ENCODE data around the gene ELF5. TPM values are rescaled to one million over a fixed set of nuclear protein-coding genes. Genes with fewer than 3 reads are reported as not detected.

ELF5 gene
- total and polyA plus RNA-seq, 2 of the 13 experiments (the other 11 are each of a cell fraction or from before 2014, with no cell fraction given), result 0.51 to 2.6 TPM

GRCh38 chr11:34492806-34493414 lies 20.7 kb downstream of the ELF5 start (continued):
- TF ChIP-seq NCOA2 (CRISPR knock-in tag; IDR thresholded peaks at IDR 0.05) (0 out of 2 replicates have a peak, but pooled peaks have one; percentile 20), HNF4G (IDR thresholded peaks at IDR 0.05; ENCODE audit: borderline replicate concordance, low read depth, low read length) (no peak), HNF4G (CRISPR knock-in tag; IDR thresholded peaks at IDR 0.05; ENCODE audit: borderline replicate concordance, low read depth) (no peak), RERE (CRISPR knock-in tag; IDR thresholded peaks at IDR 0.05; ENCODE audit: low read depth) (no peak), ZNF619 (CRISPR knock-in tag; IDR thresholded peaks at IDR 0.05) (no peak), SIN3B (IDR thresholded peaks at IDR 0.05; ENCODE audit: low read length) (no peak), ZNF432 (CRISPR knock-in tag; IDR thresholded peaks at IDR 0.05; ENCODE audit: borderline replicate concordance) (no peak), TFE3 (CRISPR knock-in tag; IDR thresholded peaks at IDR 0.05) (no peak), PTBP1 (IDR thresholded peaks at IDR 0.05; ENCODE audit: low read depth, low read length, poor library complexity, severe bottlenecking) (no peak), E2F5 (CRISPR knock-in tag; conservative IDR thresholded peaks at IDR 0.05) (no peak), ZNF160 (CRISPR knock-in tag; IDR thresholded peaks at IDR 0.05) (no peak), ZNF737 (CRISPR knock-in tag; IDR thresholded peaks at IDR 0.05; ENCODE audit: borderline replicate concordance) (no peak), ETV6 (CRISPR knock-in tag; conservative IDR thresholded peaks at IDR 0.05) (no peak), RAD21 (CRISPR knock-in tag; IDR thresholded peaks at IDR 0.05) (peak; percentile 58; the same call in 1 of the 2 replicates), MBNL3 (CRISPR knock-in tag; conservative IDR thresholded peaks at IDR 0.05) (no peak), ZNF280B (CRISPR knock-in tag; IDR thresholded peaks at IDR 0.05; ENCODE audit: borderline replicate concordance) (no peak), U2AF2 (IDR thresholded peaks at IDR 0.05; ENCODE audit: low read depth, low read length) (no peak), ZNF274 (CRISPR knock-in tag; IDR thresholded peaks at IDR 0.05) (no peak), MIXL1 (CRISPR knock-in tag; IDR thresholded peaks at IDR 0.05) (peak; percentile 59; the same call in 1 of the 2 replicates), ZFY (CRISPR knock-in tag; IDR thresholded peaks at IDR 0.05) (no peak), STAG1 (CRISPR knock-in tag; IDR thresholded peaks at IDR 0.05) (peak; percentile 85)

Data from HepG2 (cell line).